H9 (cell line): Measurements from ENCODE around the gene CDK14. TPM values are rescaled to one million over a fixed set of nuclear protein-coding genes. Genes with fewer than 3 reads are reported as not detected.

Source experiments
- DNase-seq: peaks from one replicate; pipeline ENCODE4 v3.0.0-alpha.2; 2017
- H2AFZ ChIP-seq: one replicate; pipeline ENCODE4 v1.6.1; 2013; ENCODE audit warnings: mild to moderate bottlenecking, low read length, control low read depth, moderate library complexity
- H2AK5ac ChIP-seq: 2 replicates; pipeline ENCODE4 v1.6.1; 2013; ENCODE audit warnings: low read length, control low read depth, mixed read lengths; ENCODE audit not compliant: insufficient read length
- H2BK120ac ChIP-seq: one replicate; pipeline ENCODE4 v1.6.1; 2013; ENCODE audit warnings: low read depth, mild to moderate bottlenecking, low read length, control low read depth, inconsistent platforms; ENCODE audit not compliant: poor library complexity, severe bottlenecking
- H2BK12ac ChIP-seq: 2 replicates; pipeline ENCODE4 v1.6.1; 2013; ENCODE audit warnings: low read length, control low read depth, mixed read lengths, low read depth; ENCODE audit not compliant: insufficient read length
- H2BK15ac ChIP-seq: 2 replicates; pipeline ENCODE4 v1.6.1; 2013; ENCODE audit warnings: low read depth, low read length, control low read depth
- H2BK20ac ChIP-seq: one replicate; pipeline ENCODE4 v1.6.1; 2013; ENCODE audit warnings: low read depth, mild to moderate bottlenecking, low read length, control low read depth, inconsistent platforms; ENCODE audit not compliant: poor library complexity, severe bottlenecking
- H2BK5ac ChIP-seq: 2 replicates; pipeline ENCODE4 v1.6.1; 2013; ENCODE audit warnings: low read length, control low read depth, mixed read lengths; ENCODE audit not compliant: insufficient read length
- H3K14ac ChIP-seq: 2 replicates; pipeline ENCODE4 v1.6.1; 2013; ENCODE audit warnings: low read length, control low read depth; ENCODE audit not compliant: insufficient read depth
- H3K18ac ChIP-seq: 2 replicates; pipeline ENCODE4 v1.6.1; 2013; ENCODE audit warnings: low read depth, mild to moderate bottlenecking, mixed read lengths, low read length, control low read depth; ENCODE audit not compliant: insufficient read length
- H3K23ac ChIP-seq: 2 replicates; pipeline ENCODE4 v1.6.1; 2013; ENCODE audit warnings: low read length, control low read depth, mixed read lengths, low read depth; ENCODE audit not compliant: insufficient read length
- H3K23me2 ChIP-seq: 2 replicates; pipeline ENCODE4 v1.6.1; 2013; ENCODE audit warnings: low read depth, mild to moderate bottlenecking, mixed read lengths, low read length, control low read depth; ENCODE audit not compliant: insufficient read length, poor library complexity, severe bottlenecking
- H3K27ac ChIP-seq: 2 replicates; pipeline ENCODE4 v1.5.1; 2013; ENCODE audit warnings: low read length, control low read depth, mixed read lengths, low read depth; ENCODE audit not compliant: insufficient read length
- H3K27me3 ChIP-seq: 2 replicates; pipeline ENCODE4 v1.6.1; 2013; ENCODE audit warnings: low read length, control low read depth, inconsistent platforms; ENCODE audit not compliant: insufficient read depth
- H3K4ac ChIP-seq: 2 replicates; pipeline ENCODE4 v1.6.1; 2013; ENCODE audit warnings: low read depth, mild to moderate bottlenecking, control low read depth, inconsistent platforms, low read length, moderate library complexity
- H3K4me1 ChIP-seq: 2 replicates; pipeline ENCODE4 v1.6.1; 2013; ENCODE audit warnings: low read length, control low read depth, inconsistent platforms; ENCODE audit not compliant: insufficient read depth
- H3K4me2 ChIP-seq: 2 replicates; pipeline ENCODE4 v1.6.1; 2013; ENCODE audit warnings: low read length, control low read depth, mixed read lengths; ENCODE audit not compliant: insufficient read length, insufficient read depth
- H3K56ac ChIP-seq: 2 replicates; pipeline ENCODE4 v1.6.1; 2013; ENCODE audit warnings: low read depth, mild to moderate bottlenecking, mixed read lengths, low read length, control low read depth; ENCODE audit not compliant: insufficient read length
- H3K79me1 ChIP-seq: 2 replicates; pipeline ENCODE4 v1.6.1; 2013; ENCODE audit warnings: low read depth, mild to moderate bottlenecking, moderate library complexity, low read length, control low read depth, inconsistent platforms; ENCODE audit not compliant: insufficient read depth, poor library complexity, severe bottlenecking
- H3K79me2 ChIP-seq: 2 replicates; pipeline ENCODE4 v1.6.1; 2013; ENCODE audit warnings: low read length, control low read depth, inconsistent platforms; ENCODE audit not compliant: insufficient read depth
- H3K9ac ChIP-seq: 2 replicates; pipeline ENCODE4 v1.6.1; 2013; ENCODE audit warnings: low read length, control low read depth, mixed read lengths; ENCODE audit not compliant: insufficient read length; ENCODE audit errors: extremely low read depth
- H3K9me3 ChIP-seq: one replicate; pipeline ENCODE4 v1.6.1; 2013; ENCODE audit warnings: low read depth, low read length, inconsistent platforms; ENCODE audit not compliant: control insufficient read depth
- H3T11ph ChIP-seq: one replicate; pipeline ENCODE4 v1.6.1; 2013; ENCODE audit warnings: mild to moderate bottlenecking, low read length, control low read depth, inconsistent platforms
- H4K20me1 ChIP-seq: one replicate; pipeline ENCODE4 v1.6.1; 2013; ENCODE audit not compliant: control insufficient read depth, insufficient read length, insufficient read depth
- H4K5ac ChIP-seq: 2 replicates; pipeline ENCODE4 v1.6.1; 2013; ENCODE audit warnings: low read depth, mild to moderate bottlenecking, mixed read lengths, low read length, control low read depth; ENCODE audit not compliant: insufficient read length
- H4K8ac ChIP-seq: replicated peaks from 2 replicates; pipeline ENCODE4 v1.6.1; 2013; ENCODE audit warnings: low read length, control low read depth, mixed read lengths, low read depth; ENCODE audit not compliant: insufficient read length
- H4K91ac ChIP-seq: 2 replicates; pipeline ENCODE4 v1.6.1; 2013; ENCODE audit warnings: low read depth, mild to moderate bottlenecking, moderate library complexity, mixed read lengths, low read length, control low read depth; ENCODE audit not compliant: insufficient read length
- H3K27ac Mint-ChIP-seq, 3 experiments: 2 replicates in 2 of 3; 3 replicates in 1 of 3; pipeline ENCODE4 v1.8.0; 2020 to 2021; ENCODE audit warnings: mixed read lengths in 3 of 3, mild to moderate bottlenecking in 1 of 3, moderate library complexity in 1 of 3
- H3K27me3 Mint-ChIP-seq: 2 replicates; pipeline ENCODE4 v1.8.0; 2021; ENCODE audit warnings: low read depth, mild to moderate bottlenecking, moderate library complexity, mixed read lengths
- H3K36me3 Mint-ChIP-seq, 3 experiments: 2 replicates in 2 of 3; 3 replicates in 1 of 3; pipeline ENCODE4 v1.8.0; 2020 to 2021; ENCODE audit warnings: low read depth in 3 of 3, mixed read lengths in 3 of 3; ENCODE audit not compliant: insufficient read depth in 1 of 3
- H3K4me1 Mint-ChIP-seq, 2 experiments: 2 replicates each; pipeline ENCODE4 v1.8.0; 2020; ENCODE audit warnings: mixed read lengths in 2 of 2
- H3K4me3 Mint-ChIP-seq, 2 experiments: 2 replicates in 1 of 2; 3 replicates in 1 of 2; pipeline ENCODE4 v1.8.0; 2020 to 2021; ENCODE audit warnings: mild to moderate bottlenecking in 2 of 2, mixed read lengths in 2 of 2, moderate library complexity in 1 of 2
- H3K9me3 Mint-ChIP-seq, 2 experiments: 2 replicates in 1 of 2; 3 replicates in 1 of 2; pipeline ENCODE4 v1.8.0; 2020; ENCODE audit warnings: mild to moderate bottlenecking in 2 of 2, mixed read lengths in 2 of 2, moderate library complexity in 1 of 2
- CTCF ChIP-seq: fragments of 200-600 bp; sonication (generic); conservative IDR thresholded peaks from 3 replicates; pipeline ENCODE4 v1.8.0; 2021; ENCODE audit warnings: antibody characterized with exemption, mild to moderate bottlenecking
- WGBS: extraction: QIAGEN DNeasy Blood & Tissue Kit; methylation state at CpG from one replicate; pipeline ENCODE4 v1.1.7; 2013; ENCODE audit warnings: missing lambda C conversion rate, low lambda C conversion rate, mixed read lengths; ENCODE audit not compliant: insufficient read length; ENCODE audit errors: extremely low coverage; 5-methylcytosine and 5-hydroxymethylcytosine counted together
- total RNA-seq: library from RNA; stranded (reverse); gene quantifications from 2 replicates; pipeline ENCODE4 v1.2.1, GENCODE V29; 2021

CDK14 gene
- total RNA-seq, 1 experiment from 2014 or later: 23.9 TPM

GRCh38 chr7:90681336-90682022 is 85.4 kb downstream of the CDK14 start:
- H3K36me3 Mint-ChIP-seq: no peaks in the 10 kb centered on the region
- H3K9me3 ChIP-seq: no peaks in the 10 kb centered on the region
- no peak overlapping the region for H3K23ac ChIP-seq
- no peaks in the 10 kb centered on the region for H3K9me3 Mint-ChIP-seq
- no peak overlapping the region for H2BK15ac ChIP-seq
- no peak overlapping the region for H2BK20ac ChIP-seq
- H3K9ac ChIP-seq: no peak overlapping the region
- no peak for DNase-seq
- H3K27me3 Mint-ChIP-seq: no peaks in the 10 kb centered on the region
- no peak overlapping the region for H4K91ac ChIP-seq
- H3K27ac ChIP-seq: no peak overlapping the region
- no peak overlapping the region for H2AK5ac ChIP-seq
- no CpG with 5 or more reads among the region's 2 CpGs for WGBS
- H2BK5ac ChIP-seq: no peak overlapping the region
- no peak overlapping the region for H3K18ac ChIP-seq
- no peak overlapping the region for H2BK120ac ChIP-seq
- H3K79me2 ChIP-seq: peaks cover 1% of the 10 kb centered on the region; the same call in 1 of the 2 replicates
- H3K4me1 Mint-ChIP-seq: peaks cover 32 to 37% of the 10 kb centered on the region in 2 experiments
- no peak overlapping the region for H3K4ac ChIP-seq
- no peak overlapping the region for H4K5ac ChIP-seq
- H3K4me1 ChIP-seq: peaks cover 8% of the 10 kb centered on the region; the same call in 1 of the 2 replicates
- no peak overlapping the region for H3T11ph ChIP-seq
- no peaks in the 10 kb centered on the region for H3K27me3 ChIP-seq
- TF ChIP-seq CTCF: no peak
- H3K23me2 ChIP-seq: no peaks in the 10 kb centered on the region
- H4K8ac ChIP-seq: no peak overlapping the region
- H2BK12ac ChIP-seq: no peak overlapping the region
- no peak overlapping the region for H3K14ac ChIP-seq
- H3K27ac Mint-ChIP-seq: no peak overlapping the region
- H4K20me1 ChIP-seq: no peaks in the 10 kb centered on the region
- no peak overlapping the region for H3K4me3 Mint-ChIP-seq
- no peak overlapping the region for H3K4me2 ChIP-seq
- no peaks in the 10 kb centered on the region for H3K79me1 ChIP-seq
- no peak overlapping the region for H2AFZ ChIP-seq
- no peak overlapping the region for H3K56ac ChIP-seq
